Neuronal stem cell (in vitro differentiated cells): ENCODE measurements around the gene RABL2A. TPM values are rescaled to one million over a fixed set of nuclear protein-coding genes. Genes with fewer than 3 reads are reported as not detected.
"Not testable (repeated sequence)": the region's sequence is repeated elsewhere in the genome, so short reads cannot be mapped to it uniquely, and the experiment has no call there.

Source experiments
- DNase-seq: peaks from one replicate; pipeline ENCODE4 v3.0.0-alpha.2; 2013; ENCODE audit warnings: low spot score
- H2AFZ ChIP-seq: one replicate; pipeline ENCODE4 v1.6.1; 2013; ENCODE audit warnings: mild to moderate bottlenecking, low read length, inconsistent platforms
- H2AK5ac ChIP-seq: 2 replicates; pipeline ENCODE4 v1.6.1; 2013; ENCODE audit warnings: low read depth, mild to moderate bottlenecking, inconsistent platforms, low read length, moderate library complexity, mixed read lengths
- H2BK120ac ChIP-seq: 2 replicates; pipeline ENCODE4 v1.6.1; 2013; ENCODE audit warnings: low read depth, mild to moderate bottlenecking, inconsistent platforms, low read length, moderate library complexity, mixed read lengths
- H2BK12ac ChIP-seq: one replicate; pipeline ENCODE4 v1.6.1; 2013; ENCODE audit warnings: low read length, inconsistent platforms
- H2BK15ac ChIP-seq: 2 replicates; pipeline ENCODE4 v1.6.1; 2013; ENCODE audit warnings: mild to moderate bottlenecking, low read length, inconsistent platforms, mixed read lengths
- H2BK5ac ChIP-seq: one replicate; pipeline ENCODE4 v1.6.1; 2013; ENCODE audit warnings: inconsistent platforms, mild to moderate bottlenecking, low read length, moderate library complexity
- H3K14ac ChIP-seq: one replicate; pipeline ENCODE4 v1.6.1; 2013; ENCODE audit warnings: low read length, inconsistent platforms
- H3K18ac ChIP-seq: 2 replicates; pipeline ENCODE4 v1.6.1; 2013; ENCODE audit warnings: low read length, inconsistent platforms
- H3K23ac ChIP-seq: 2 replicates; pipeline ENCODE4 v1.6.1; 2013; ENCODE audit warnings: low read depth, mild to moderate bottlenecking, mixed read lengths, low read length, inconsistent platforms; ENCODE audit not compliant: poor library complexity
- H3K27ac ChIP-seq: replicated peaks from 3 replicates; pipeline ENCODE4 v1.5.1; 2013; ENCODE audit warnings: low read length, inconsistent platforms
- H3K27me3 ChIP-seq, 3 experiments: 2 replicates each; pipeline ENCODE4 v1.6.1; 2013; ENCODE audit warnings: low read length in 3 of 3, mild to moderate bottlenecking in 2 of 3, inconsistent platforms in 1 of 3, low read depth in 1 of 3, mixed read lengths in 1 of 3, moderate library complexity in 1 of 3; ENCODE audit not compliant: control insufficient read depth in 3 of 3, insufficient read depth in 3 of 3
- H3K36me3 ChIP-seq, 2 donors: replicated peaks in 1 of 2; 2 replicates each; pipeline ENCODE4 v1.6.1; 2013; ENCODE audit warnings: low read length in 2 of 2; ENCODE audit not compliant: control insufficient read depth in 2 of 2, insufficient read depth in 2 of 2
- H3K4ac ChIP-seq: 2 replicates; pipeline ENCODE4 v1.6.1; 2013; ENCODE audit warnings: inconsistent platforms, mild to moderate bottlenecking, low read length, moderate library complexity
- H3K4me1 ChIP-seq, 2 donors: 1 replicate in 1 of 2; 2 replicates in 1 of 2; pipeline ENCODE4 v1.6.1; 2013; ENCODE audit warnings: low read length in 2 of 2, low read depth in 1 of 2; ENCODE audit not compliant: control insufficient read depth in 2 of 2, insufficient read depth in 1 of 2
- H3K4me2 ChIP-seq: one replicate; pipeline ENCODE4 v1.6.1; 2013; ENCODE audit warnings: mild to moderate bottlenecking, low read length, inconsistent platforms; ENCODE audit not compliant: insufficient read depth, poor library complexity, severe bottlenecking
- H3K4me3 ChIP-seq, 2 donors: 2 replicates each; pipeline ENCODE4 v1.5.1; 2013; ENCODE audit warnings: low read length in 2 of 2, mild to moderate bottlenecking in 2 of 2, inconsistent platforms in 1 of 2, moderate library complexity in 1 of 2
- H3K79me1 ChIP-seq: one replicate; pipeline ENCODE4 v1.6.1; 2013; ENCODE audit warnings: low read depth, mild to moderate bottlenecking, inconsistent platforms, low read length, moderate library complexity
- H3K9ac ChIP-seq: one replicate; pipeline ENCODE4 v1.6.1; 2013; ENCODE audit warnings: mild to moderate bottlenecking, low read depth, low read length, inconsistent platforms; ENCODE audit not compliant: poor library complexity
- H3K9me3 ChIP-seq, 2 donors: replicated peaks in 1 of 2; 2 replicates each; pipeline versions ENCODE3 to v1.6.1; 2013; ENCODE audit warnings: low read length in 2 of 2, mild to moderate bottlenecking in 2 of 2, inconsistent platforms in 1 of 2, low read depth in 1 of 2, mixed read lengths in 1 of 2, moderate library complexity in 1 of 2; ENCODE audit not compliant: control insufficient read depth in 2 of 2, insufficient read depth in 1 of 2
- H4K8ac ChIP-seq: one replicate; pipeline ENCODE4 v1.6.1; 2013; ENCODE audit warnings: low read depth, mild to moderate bottlenecking, inconsistent platforms, low read length, moderate library complexity
- H4K91ac ChIP-seq: one replicate; pipeline ENCODE4 v1.6.1; 2013; ENCODE audit warnings: low read length, low read depth, mild to moderate bottlenecking, inconsistent platforms; ENCODE audit not compliant: poor library complexity
- WGBS, 2 donors: extraction: QIAGEN DNeasy Blood & Tissue Kit; methylation state at CpG; one replicate each; pipeline ENCODE4 v1.1.7; 2013; ENCODE audit warnings: missing lambda C conversion rate in 2 of 2, mixed read lengths in 1 of 2; ENCODE audit not compliant: insufficient read length in 2 of 2, insufficient replicate concordance in 1 of 2; ENCODE audit errors: extremely low coverage in 2 of 2; 5-methylcytosine and 5-hydroxymethylcytosine counted together
- polyA plus RNA-seq, 2 experiments: library from polyadenylated mRNA; stranded (reverse); fragments of 200-250 nt; gene quantifications; one replicate each; pipeline ENCODE4 v1.2.3, GENCODE V29; 2013

RABL2A gene
- 25.1 TPM for polyA plus RNA-seq (2013, experiment 1 of 2)
- polyA plus RNA-seq (2013, experiment 2 of 2), result 23.4 TPM

GRCh38 chr2:113626616-113627330, at the start of gene RABL2A:
RABL2A (plus strand) TSS chr2:113627266; CDS start chr2:113628607, 1,341 bp downstream.
- not testable (repeated sequence) for H3K18ac ChIP-seq, H3K27me3 ChIP-seq, H2BK120ac ChIP-seq, H3K9me3 ChIP-seq, H4K91ac ChIP-seq, H3K79me1 ChIP-seq, H2BK5ac ChIP-seq, H3K4me1 ChIP-seq, H3K23ac ChIP-seq, H3K9ac ChIP-seq, H4K8ac ChIP-seq, H2BK12ac ChIP-seq, H3K4ac ChIP-seq, H3K27ac ChIP-seq, H2BK15ac ChIP-seq, H3K14ac ChIP-seq, H2AK5ac ChIP-seq, H3K36me3 ChIP-seq
- Histone ChIP-seq H3K4me3 (peak within 1 kb of the TSS; percentile 55 to 79), H3K4me2 (peak within 1 kb of the TSS; percentile 45), H2AFZ (peak within 1 kb of the TSS; percentile 76)
- whole genome bisulfite sequencing, 2 donors, result no CpG with 5 or more reads among the region's 51 CpGs
- peak; percentile 64 for DNase-seq

GRCh38 chr2:113578508-113578907, 48.6 kb upstream of the RABL2A start:
- H3K4me2 ChIP-seq, H3K9ac ChIP-seq, H2BK15ac ChIP-seq, H3K14ac ChIP-seq, H3K36me3 ChIP-seq, H3K18ac ChIP-seq, H3K27me3 ChIP-seq, H3K79me1 ChIP-seq, H3K4me1 ChIP-seq, H4K91ac ChIP-seq, H2AFZ ChIP-seq, H3K4me3 ChIP-seq, H3K9me3 ChIP-seq, H3K23ac ChIP-seq, H2AK5ac ChIP-seq, H2BK12ac ChIP-seq, H4K8ac ChIP-seq, H2BK120ac ChIP-seq, H2BK5ac ChIP-seq, DNase-seq, H3K27ac ChIP-seq, H3K4ac ChIP-seq: not testable (repeated sequence)
- WGBS, 2 donors, result no CpG with 5 or more reads among the region's 5 CpGs

GRCh38 chr2:113582473-113582872, 44.6 kb upstream of the RABL2A start:
- H3K23ac ChIP-seq, result not testable (repeated sequence)

GRCh38 chr2:113583521-113584225, 43.4 kb upstream of the RABL2A start:
- peak overlapping the region; percentile 72 for H3K27ac ChIP-seq

More at GRCh38 chr2:113582473-113582872, 44.6 kb upstream of the RABL2A start:
- DNase-seq, H2AK5ac ChIP-seq, H2BK12ac ChIP-seq, H3K27me3 ChIP-seq, H3K18ac ChIP-seq, H3K36me3 ChIP-seq, H4K91ac ChIP-seq, H3K27ac ChIP-seq, H3K4me2 ChIP-seq, H2BK15ac ChIP-seq, H2BK5ac ChIP-seq, H3K4ac ChIP-seq, H3K4me1 ChIP-seq, H3K9me3 ChIP-seq, H3K4me3 ChIP-seq, H3K14ac ChIP-seq, H3K9ac ChIP-seq, H4K8ac ChIP-seq, H2BK120ac ChIP-seq, H3K79me1 ChIP-seq, H2AFZ ChIP-seq: not testable (repeated sequence)
- WGBS, 2 donors, result no CpG with 5 or more reads among the region's 3 CpGs

More at GRCh38 chr2:113583521-113584225, 43.4 kb upstream of the RABL2A start:
- H2BK15ac ChIP-seq, result peak overlapping the region; percentile 43
- peak overlapping the region; percentile 98 for H3K23ac ChIP-seq
- DNase-seq, result peak; percentile 72
- no CpG with 5 or more reads among the region's 63 CpGs for WGBS, 2 donors
- H3K4me1 ChIP-seq, H2BK12ac ChIP-seq, H2BK120ac ChIP-seq, H2AK5ac ChIP-seq, H3K4ac ChIP-seq, H3K79me1 ChIP-seq, H3K9me3 ChIP-seq, H4K91ac ChIP-seq, H3K36me3 ChIP-seq, H3K27me3 ChIP-seq, H4K8ac ChIP-seq: not testable (repeated sequence)
- peak overlapping the region; percentile 93 for H3K4me2 ChIP-seq
- peak overlapping the region; percentile 61 to 79 for H3K4me3 ChIP-seq
- peak overlapping the region; percentile 75 for H2BK5ac ChIP-seq
- peak overlapping the region; percentile 97 for H3K9ac ChIP-seq
- peak overlapping the region; percentile 98 for H3K18ac ChIP-seq
- H3K14ac ChIP-seq, result peak overlapping the region; percentile 94
- H2AFZ ChIP-seq, result peak overlapping the region; percentile 97
